Measurements from ENCODE around the gene IYD.
A peak's percentile ranks its signal among the peaks of the same experiment; 100 is the strongest.

The IYD gene, protein sequence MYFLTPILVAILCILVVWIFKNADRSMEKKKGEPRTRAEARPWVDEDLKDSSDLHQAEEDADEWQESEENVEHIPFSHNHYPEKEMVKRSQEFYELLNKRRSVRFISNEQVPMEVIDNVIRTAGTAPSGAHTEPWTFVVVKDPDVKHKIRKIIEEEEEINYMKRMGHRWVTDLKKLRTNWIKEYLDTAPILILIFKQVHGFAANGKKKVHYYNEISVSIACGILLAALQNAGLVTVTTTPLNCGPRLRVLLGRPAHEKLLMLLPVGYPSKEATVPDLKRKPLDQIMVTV

DNA sequence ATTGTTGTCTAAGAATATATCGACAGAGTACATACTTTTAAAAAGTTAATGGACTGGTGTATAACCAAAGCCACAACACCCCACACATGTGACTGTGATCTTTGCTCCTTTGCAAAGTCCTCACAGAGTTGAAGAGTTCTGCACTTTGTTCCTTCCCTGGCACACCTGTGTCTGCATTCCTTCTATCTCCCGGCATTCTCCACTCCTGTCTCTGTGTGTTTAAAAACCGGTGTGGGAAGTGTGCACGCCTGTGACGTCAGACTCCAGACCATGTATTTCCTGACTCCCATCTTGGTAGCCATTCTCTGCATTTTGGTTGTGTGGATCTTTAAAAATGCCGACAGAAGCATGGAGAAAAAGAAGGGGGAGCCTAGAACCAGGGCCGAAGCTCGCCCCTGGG is at the start of gene IYD:
Gene IYD, plus strand, starts transcription at position 251 of the 400 bp plus-strand sequence. Its CDS starts 20 bp downstream, at position 271.
- no peak for DNase-seq

DNA sequence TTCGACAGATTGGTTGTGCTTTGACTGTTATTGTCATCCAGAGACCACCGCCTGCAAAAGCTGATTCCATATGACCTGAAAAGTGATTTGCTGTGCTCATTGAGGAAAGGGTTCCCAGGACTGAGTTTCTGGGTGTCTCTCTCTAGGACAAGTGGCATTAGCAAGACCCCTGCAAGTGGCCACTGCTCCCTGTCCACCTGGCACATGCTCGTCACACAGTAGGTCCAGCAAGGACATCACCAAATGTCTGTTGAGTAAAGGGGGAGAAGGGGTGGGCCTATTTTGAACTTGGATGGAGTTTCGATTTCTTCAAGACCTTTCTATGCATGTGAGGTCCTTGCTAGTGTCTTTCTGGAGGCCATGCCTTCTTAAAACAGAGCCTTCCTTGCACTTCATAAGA is 48.9 kb upstream of the IYD start:
- DNase-seq, result no peak

DNA sequence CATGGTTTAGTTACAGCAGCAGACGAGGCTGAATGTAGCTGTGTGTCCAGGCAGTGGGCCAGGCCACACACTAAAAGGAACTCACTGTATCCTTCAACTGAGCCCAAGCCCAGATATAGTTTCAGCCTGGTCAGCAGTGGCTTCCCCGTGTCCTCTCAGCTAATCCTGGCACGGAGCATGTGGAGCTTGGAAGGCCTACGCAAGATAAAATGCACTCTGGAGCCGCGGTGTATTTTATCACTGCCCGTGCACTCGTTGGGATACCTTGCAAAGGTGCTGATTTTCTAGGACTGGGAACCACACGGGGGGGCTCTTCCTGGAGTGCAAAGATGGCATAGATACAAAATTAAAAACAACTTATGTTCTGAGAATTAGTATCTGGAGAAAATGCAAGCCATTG is 48.4 kb upstream of the IYD start:
- DNase-seq, result no peak

DNA sequence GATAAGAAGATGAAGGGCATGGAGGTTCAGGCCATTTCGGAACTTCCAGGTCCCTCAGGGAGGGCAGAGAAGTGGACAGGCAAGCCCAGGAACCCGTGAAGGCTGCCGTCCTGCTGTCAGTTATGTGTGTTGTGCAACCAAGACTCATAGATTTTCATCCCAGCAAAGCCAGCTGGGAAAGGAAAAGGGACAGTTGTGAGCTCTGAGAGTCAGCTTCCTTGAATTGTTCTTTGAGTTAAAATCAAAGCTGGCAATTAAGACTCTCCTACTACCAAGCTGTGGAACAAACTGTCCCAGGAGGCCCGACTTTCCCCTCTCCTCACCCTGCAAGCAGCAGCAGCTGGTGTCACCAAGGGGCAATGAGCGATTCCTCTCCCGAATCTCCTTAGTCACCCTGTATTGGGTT is 46.3 kb upstream of the IYD start:
- DNase-seq, result no peak

GRCh38 chr6:150323205-150323604 is 45.6 kb upstream of the IYD start:
- no peak for DNase-seq

DNA sequence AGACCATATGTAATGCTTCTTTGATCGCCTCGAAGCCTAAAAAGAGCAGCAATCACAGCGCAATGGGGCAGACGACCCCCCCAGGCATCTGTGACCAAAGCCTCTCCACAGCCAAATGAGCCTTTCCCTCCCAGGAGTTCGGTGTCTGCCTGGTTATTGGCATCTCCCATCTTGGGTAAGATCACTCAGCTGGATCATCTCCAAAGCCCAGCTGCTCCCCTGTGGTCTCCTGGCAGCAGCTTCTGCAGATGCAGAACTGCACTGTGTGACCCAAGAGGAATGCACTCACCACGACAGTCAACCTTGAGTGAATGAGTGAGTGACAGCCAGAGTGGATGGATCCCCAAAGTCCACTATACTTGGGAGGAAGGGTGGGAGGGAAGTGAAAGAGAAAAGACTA is 44.8 kb upstream of the IYD start:
- DNase-seq, result no peak

DNA sequence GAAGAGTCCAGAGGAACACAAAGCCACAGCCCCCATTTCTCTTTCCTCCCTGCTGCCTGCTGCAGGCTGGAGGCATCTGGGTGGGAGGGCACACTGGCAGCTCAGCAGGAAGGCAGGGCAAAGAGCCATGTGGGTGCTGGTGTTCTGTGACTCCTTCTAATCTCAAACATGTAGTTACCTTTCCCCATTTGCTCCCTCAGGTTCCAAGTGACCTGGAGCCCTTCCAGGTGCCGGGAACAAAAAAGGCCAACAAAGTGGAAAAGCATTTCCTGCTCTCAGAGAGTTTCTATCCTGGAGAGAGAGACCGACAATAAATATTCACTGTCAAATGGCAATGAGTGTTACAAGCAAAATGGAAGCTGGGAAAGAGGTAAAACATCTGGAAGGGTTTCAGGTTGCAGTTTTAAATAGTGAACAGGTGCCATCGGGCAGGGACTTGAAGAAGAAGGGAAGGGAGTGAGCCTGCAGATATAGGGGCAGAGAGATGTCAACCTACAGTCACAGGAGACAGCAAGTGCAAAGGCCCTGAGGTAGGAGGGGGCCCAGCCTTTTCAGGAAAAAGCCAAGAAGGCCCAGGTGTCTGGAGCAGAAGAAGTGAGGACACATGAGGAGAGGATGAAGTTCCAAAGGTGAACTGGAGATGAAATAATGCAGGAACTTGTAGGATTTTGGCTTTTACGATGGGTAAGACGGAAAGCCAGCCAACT is 43.6 kb upstream of the IYD start:
- DNase-seq, result no peak

- no peak for DNase-seq
Measured at GRCh38 chr6:150327117-150327774, 41.6 kb upstream of the IYD start.

DNA sequence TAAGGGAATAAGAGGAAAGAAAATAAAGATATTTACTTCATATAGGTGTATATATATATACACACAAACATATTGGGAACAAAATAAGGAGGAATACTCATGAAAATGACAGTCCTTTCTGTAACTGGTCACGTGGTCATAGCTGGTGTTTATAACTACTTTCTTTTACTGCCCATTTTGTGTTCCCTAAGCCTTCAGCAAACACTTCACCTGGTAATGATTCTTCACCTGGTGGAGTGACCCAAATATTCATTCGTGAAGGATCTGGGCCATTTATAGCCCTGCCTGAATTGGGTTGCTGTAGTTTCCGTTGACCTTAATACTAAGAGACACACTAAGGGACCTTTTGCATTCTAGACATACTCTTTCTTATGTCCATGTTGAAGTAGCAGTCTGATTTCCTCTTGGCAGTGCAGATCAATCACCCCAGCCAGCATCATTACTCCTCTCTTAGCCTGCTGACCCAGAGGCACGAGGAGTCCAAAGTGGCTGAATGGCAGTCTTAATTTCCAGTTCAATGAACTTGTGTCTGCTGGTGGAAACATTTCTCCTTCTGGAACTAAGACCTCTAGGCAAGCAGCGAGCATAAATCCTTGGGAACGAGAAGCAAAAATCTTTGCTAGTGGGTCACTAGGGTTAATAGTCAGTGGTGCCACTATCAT is 39.9 kb upstream of the IYD start:
- no peak for DNase-seq

DNA sequence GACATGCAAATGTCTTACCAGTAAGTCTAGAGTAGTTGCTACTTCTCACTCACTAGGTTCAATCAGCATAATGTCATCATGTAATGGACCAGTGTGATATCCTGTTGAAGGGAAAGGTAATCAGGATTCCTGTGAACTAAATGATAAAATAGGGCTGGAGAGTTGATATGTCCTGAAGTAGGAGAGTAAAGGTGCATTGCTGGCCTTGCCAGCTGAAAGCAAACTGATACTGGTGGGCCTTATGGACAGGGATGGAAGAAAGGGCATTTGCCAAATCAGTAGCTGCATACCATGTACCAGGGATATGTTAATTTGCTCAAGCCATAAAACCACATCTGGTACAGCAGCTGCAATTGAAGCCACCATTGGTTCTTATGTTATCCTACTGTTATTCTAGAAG is 37.5 kb upstream of the IYD start:
- DNase-seq, result no peak

- DNase-seq, result no peak
Measured at GRCh38 chr6:150332939-150333584, 35.8 kb upstream of the IYD start.

DNA sequence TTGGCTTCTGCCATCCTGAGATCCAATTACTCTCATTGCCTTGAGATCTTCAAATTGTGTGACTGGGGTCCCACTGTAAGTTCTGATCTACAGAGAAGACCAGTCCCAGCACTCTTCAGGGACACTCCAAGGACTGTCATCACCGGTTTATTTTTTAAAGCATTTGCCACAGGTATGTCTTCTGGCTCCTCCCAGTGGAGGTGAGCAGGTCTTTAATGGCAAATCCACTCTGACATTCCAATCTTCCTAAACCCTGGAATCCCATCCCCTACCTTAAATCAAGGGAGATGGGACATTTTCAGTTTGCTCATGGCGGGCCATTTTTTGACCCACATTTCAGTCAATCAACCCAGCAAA is 35.2 kb upstream of the IYD start:
- DNase-seq, result no peak

DNA sequence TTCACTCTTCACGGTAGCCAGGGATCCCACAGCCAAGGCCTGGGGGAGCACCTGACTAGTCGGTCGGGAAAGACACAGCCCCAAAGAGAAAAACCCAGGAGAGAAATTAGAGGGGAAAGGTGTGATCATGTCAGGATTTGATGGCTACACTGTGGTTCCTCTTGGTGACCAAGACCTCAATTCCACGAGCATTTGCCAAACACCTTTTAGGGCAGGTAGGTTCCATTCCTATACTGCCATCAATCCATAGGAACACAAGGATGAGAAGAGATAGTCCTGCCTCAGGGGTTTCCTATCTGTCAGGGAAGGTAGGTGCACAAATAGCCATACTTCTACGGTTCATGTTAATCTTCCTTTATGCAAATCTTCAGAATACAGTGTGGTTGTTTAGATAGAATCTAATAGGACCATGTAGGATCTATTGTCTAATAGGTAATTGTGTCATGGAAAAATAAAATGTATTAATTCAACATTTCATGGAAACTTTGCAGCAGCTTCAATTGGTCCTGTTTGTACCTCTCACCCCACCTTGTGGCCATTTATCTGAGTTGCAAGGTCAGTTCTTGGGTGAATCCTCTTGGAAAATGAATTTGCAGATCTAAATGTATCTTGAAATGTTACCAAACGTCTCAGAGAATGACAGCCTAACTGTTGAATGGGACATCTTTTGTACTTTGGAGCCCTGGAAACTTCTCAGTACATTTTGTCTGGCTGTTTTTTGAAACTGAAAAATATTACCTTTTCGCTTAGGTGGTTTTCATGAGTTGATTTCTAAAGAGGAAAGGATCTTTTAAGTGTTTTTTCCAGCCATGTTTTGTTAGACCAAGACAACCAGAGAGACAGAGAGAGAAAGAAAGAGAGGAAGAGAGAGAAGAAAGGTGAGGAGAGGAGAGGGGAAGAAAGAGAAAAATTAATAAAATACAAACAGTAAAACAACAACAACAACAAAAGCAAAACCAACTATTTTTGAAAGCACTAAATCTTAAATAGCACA is 33.7 kb upstream of the IYD start:
- DNase-seq, result peak; percentile 29 to 46

DNA sequence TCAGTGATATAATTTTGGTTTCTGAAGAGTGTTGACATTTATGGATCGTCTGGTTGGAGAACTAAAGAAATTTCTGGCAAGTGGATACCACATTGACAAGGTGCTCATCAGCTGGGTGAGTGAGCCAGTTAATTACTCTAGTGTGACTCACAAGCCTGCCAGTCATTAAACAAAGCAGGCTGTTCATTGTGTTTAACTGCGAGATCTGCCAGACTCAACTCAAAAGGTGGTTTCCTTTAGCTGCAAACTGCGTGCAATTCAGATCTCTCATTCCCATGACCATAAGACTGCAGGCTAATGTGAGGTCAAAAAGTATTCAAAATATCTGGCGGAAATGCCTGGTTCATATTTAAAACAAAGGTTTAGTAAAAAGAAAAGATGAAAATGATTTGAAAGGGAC is 32.5 kb upstream of the IYD start:
- DNase-seq, result no peak

DNA sequence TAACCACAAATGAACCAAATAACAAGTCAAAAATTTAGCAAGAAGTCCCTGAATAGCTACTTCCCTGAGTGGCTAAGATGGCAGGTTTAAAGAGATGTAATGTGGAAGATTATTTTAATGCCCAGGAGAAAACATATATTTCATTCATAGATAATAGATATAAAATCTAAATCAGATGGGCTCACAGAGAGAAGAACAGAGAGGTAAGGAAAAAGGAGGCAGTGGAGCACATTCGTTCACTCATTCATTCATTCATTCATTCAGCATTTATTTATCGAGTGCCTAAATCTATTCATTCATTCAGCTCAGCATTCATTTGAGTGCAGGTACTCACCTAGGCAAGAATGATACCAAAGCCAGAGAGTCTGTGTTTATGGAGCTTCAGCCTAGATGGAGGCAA is 32.1 kb upstream of the IYD start:
- no peak for DNase-seq

DNA sequence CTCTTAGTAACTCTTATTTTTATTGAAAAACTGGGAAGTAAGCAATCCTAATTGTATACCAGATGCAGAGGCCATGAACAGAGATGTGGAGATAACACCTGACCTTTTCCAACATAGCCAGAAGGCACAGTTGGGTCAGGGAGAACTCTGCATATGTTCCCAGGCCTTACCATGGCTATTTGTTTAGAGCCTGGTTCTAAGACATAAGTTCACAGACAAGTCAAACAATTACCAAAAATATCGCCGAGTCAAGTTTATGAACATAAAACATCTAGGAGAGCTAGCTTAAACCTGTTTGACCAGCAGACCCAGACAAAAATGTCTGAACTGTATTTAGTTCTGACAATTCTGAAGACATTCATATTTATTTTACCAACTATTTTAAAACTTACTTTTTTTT is 26.7 kb upstream of the IYD start:
- DNase-seq, result no peak

DNA sequence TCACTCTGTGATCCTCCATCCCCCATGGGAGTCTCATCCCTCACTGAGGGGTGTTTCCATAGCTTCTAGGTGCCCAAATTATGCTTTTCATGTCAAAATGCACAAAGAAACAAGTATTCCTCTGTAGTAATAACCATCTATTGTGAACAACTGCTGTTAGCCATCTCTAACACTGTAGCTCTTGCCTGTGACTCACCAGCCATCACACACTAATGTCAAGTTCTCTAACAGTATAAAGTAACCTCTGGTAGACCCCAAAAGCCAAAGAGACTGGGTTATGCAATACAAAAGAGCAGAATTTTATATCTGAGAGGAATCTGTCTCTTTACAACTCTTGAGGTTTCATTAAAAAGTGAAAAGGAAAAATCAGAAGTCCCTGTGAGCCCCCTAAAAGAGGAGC is 25.4 kb upstream of the IYD start:
- no peak for DNase-seq

DNA sequence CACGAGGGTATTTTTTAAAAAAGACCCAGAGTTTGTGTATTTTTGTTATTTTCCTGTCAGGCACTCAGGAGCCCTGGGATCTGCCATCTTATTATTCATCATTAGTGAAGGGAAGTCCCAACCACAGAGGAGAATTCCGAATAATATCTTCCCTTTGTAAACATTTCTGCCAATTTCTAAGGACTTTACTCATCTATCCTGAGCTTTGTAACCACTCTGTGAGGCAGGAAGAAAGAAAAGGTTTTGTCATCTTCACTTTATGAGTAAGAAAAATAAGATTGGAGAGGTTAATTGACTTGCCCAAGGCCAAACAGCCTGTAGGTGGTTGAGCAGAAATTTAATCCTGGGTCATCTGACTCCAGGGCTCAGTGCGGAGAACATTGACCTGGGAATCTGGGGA is 23.0 kb upstream of the IYD start:
- no peak for DNase-seq

- DNase-seq, result no peak
Measured at GRCh38 chr6:150346346-150346745, 22.5 kb upstream of the IYD start.

- DNase-seq, result no peak
Measured at GRCh38 chr6:150347845-150348244, 21.0 kb upstream of the IYD start.

- no peak for DNase-seq
Measured at GRCh38 chr6:150349546-150349945, 19.3 kb upstream of the IYD start.
